Cardiac muscle cell (in vitro differentiated cells and primary cell): ENCODE measurements around the gene ANKRD52. TPM values are rescaled to one million over a fixed set of nuclear protein-coding genes. Genes with fewer than 3 reads are reported as not detected.

Experiments
- DNase-seq, 2 donors: peaks; one replicate each; pipeline versions ENCODE4 v3.0.0 to v3.0.0-alpha.2; 2010 to 2017; ENCODE audit warnings: low read depth in 1 of 2, low spot score in 1 of 2
- H3K27ac ChIP-seq: fragments of 200-600 bp; sonication (generic); 2 replicates; pipeline ENCODE4 v1.5.1; 2016
- H3K27me3 ChIP-seq: fragments of 200-600 bp; sonication (generic); 2 replicates; pipeline ENCODE4 v1.6.0; 2016; ENCODE audit warnings: control low read depth
- H3K36me3 ChIP-seq: fragments of 200-600 bp; sonication (generic); 2 replicates; pipeline ENCODE4 v1.5.1; 2016; ENCODE audit warnings: control low read depth
- H3K4me1 ChIP-seq: fragments of 200-600 bp; sonication (generic); 2 replicates; pipeline ENCODE4 v1.8.1; 2017; ENCODE audit warnings: low read depth, mild to moderate bottlenecking, mixed run types
- H3K4me3 ChIP-seq: fragments of 200-600 bp; sonication (generic); 2 replicates; pipeline ENCODE4 v1.5.1; 2016; ENCODE audit warnings: mild to moderate bottlenecking
- H3K9me3 ChIP-seq: fragments of 200-600 bp; sonication (generic); 2 replicates; pipeline ENCODE4 v1.5.1; 2017; ENCODE audit warnings: low read depth, mild to moderate bottlenecking, control low read depth
- polyA plus RNA-seq: library from polyadenylated mRNA; unstranded; fragments of >200 nt; fragmentation: Nextera tagmentation; extraction: Ambion mirVana; gene quantifications from 2 replicates; pipeline ENCODE4 v1.2.1, GENCODE V29; 2016
- total RNA-seq: library from RNA; depleted of rRNA; stranded (reverse); fragments of >200 nt; gene quantifications from 2 replicates; pipeline ENCODE4 v1.2.3, GENCODE V29; 2016
- TF ChIP-seq, protein P1 (sequence below): IDR thresholded peaks from 2 replicates; pipeline ENCODE4 v1.5.1; 2012; ENCODE audit warnings: low read depth, mild to moderate bottlenecking, low read length

The ANKRD52 gene
- total and polyA plus RNA-seq, 2 experiments from 2014 or later: 18.0 to 34.9 TPM

DNA sequence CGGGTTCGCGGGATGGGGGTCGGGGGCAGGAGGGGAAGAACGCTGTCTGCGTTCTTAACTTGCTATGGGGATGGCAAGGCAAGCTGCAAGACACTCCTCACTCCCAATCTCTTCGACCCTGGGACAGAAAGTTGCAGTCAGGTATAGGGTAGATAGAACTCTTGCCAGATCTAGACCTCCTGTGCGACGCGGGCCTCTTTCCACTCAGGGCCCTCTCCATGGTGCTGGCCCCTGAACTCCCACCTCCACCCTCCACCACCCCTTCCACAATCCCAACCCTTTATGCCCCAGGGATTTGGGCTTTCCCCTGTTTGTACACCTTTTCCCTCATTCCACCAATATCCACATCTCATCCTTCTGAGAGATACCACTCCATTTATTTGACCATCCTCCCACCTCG lies 33.2 kb downstream of the ANKRD52 start:
- H3K4me3 ChIP-seq: no peak overlapping the region

DNA sequence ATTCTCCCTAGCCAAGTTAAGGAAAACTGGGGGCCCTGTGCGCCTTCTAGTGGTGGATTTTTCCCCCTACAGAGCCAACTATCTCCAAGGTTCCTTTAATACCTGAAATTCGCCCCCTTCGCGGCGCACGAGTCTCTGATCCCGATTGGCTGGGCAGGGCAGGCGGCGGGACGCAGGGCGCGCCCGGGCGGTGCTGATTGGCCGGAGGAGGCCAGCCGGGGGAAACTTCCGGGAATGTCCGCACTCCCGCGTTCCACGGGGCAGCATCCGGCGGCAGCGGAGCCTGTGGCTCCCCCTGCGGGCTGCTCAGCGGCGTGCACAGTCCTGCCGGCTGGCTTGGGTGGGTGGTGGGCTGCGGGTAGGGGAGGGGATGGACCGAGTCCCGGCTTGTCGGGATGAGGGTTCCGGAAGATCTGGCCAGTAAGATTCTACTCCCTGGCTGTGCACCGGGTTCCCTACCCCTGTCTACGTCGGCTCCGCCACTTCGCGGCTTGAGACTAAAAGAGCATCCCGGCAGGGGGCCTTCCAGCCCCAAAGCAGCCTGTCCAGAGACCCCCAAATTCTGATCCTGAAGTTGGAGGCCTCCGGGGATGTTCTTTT lies 34.0 kb downstream of the ANKRD52 start, which contains the start of gene NABP2:
Gene NABP2 (plus strand): TSS at position 241 of the 600 bp plus-strand sequence. CDS start 515 bp downstream, outside the sequence.
- peak within 1 kb of the TSS; percentile 31 for H3K4me3 ChIP-seq
- no peaks in the 10 kb centered on the region for H3K27me3 ChIP-seq
- no peaks in the 10 kb centered on the region for H3K36me3 ChIP-seq
- peaks cover 12% of the 10 kb centered on the region for H3K4me1 ChIP-seq
- H3K27ac ChIP-seq: peak within 1 kb of the TSS; percentile 98
- DNase-seq: peak; percentile 98 to 99
- TF ChIP-seq, protein P1, sequence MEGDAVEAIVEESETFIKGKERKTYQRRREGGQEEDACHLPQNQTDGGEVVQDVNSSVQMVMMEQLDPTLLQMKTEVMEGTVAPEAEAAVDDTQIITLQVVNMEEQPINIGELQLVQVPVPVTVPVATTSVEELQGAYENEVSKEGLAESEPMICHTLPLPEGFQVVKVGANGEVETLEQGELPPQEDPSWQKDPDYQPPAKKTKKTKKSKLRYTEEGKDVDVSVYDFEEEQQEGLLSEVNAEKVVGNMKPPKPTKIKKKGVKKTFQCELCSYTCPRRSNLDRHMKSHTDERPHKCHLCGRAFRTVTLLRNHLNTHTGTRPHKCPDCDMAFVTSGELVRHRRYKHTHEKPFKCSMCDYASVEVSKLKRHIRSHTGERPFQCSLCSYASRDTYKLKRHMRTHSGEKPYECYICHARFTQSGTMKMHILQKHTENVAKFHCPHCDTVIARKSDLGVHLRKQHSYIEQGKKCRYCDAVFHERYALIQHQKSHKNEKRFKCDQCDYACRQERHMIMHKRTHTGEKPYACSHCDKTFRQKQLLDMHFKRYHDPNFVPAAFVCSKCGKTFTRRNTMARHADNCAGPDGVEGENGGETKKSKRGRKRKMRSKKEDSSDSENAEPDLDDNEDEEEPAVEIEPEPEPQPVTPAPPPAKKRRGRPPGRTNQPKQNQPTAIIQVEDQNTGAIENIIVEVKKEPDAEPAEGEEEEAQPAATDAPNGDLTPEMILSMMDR: peak; percentile 86
- H3K9me3 ChIP-seq: no peaks in the 10 kb centered on the region

More for the DNA sequence above, 33.2 kb downstream of the ANKRD52 start:
- peaks cover 11% of the 10 kb centered on the region for H3K4me1 ChIP-seq
- H3K27ac ChIP-seq: no peak overlapping the region
- DNase-seq: peak in 1 of 2 donors; percentile 45
- no peaks in the 10 kb centered on the region for H3K9me3 ChIP-seq
- H3K27me3 ChIP-seq: no peaks in the 10 kb centered on the region
- no peaks in the 10 kb centered on the region for H3K36me3 ChIP-seq
- TF ChIP-seq, protein P1: no peak

DNA sequence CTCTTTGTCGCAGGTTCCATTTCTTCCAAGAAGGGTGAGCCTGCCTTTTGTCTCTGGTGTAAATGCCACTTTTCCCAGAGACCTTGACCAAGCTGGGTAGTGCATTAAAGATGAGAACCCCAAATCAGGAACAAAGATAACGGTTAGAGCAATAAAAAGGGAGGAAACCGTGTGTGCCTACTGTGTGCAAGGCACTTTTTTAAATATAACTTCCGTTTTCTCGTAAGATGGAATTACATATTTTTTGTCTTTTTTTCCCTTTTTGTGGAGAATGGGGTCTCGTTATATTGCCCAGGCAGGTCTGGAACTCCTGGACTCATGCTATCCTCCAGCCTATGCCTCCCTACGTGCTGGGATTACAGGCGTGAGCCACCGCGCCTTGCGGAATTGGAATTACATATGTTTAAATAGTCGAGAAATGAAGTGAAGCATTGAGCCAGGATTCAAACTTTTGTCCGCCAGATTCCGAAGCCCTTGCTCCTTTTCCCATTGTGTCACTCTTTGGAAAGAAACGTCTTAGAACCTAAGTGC lies 34.5 kb downstream of the ANKRD52 start:
- H3K36me3 ChIP-seq: no peaks in the 10 kb centered on the region
- H3K4me1 ChIP-seq: peaks cover 12% of the 10 kb centered on the region
- H3K27ac ChIP-seq: peak overlapping the region; percentile 98
- no peaks in the 10 kb centered on the region for H3K9me3 ChIP-seq
- no peak overlapping the region for H3K4me3 ChIP-seq
- DNase-seq: no peak
- no peaks in the 10 kb centered on the region for H3K27me3 ChIP-seq
- TF ChIP-seq, protein P1: no peak

DNA sequence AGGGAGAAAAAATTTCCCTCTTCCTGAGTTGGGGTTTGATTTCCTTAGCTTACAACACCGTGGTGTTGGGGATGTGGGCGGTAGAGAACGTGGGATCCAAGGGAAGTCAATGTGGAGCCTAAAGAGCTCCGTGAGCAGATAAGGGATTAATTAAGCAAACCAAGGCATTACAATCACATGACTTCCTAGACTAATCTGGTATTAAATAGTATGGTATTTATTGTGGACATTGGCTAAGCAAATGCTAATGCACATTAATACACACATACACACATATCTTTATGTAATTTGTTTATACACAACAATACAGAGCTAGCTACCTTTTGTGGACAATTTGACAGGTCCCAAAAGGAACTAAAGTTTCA lies 35.7 kb downstream of the ANKRD52 start:
- Histone ChIP-seq H3K27me3 (no peaks in the 10 kb centered on the region), H3K4me1 (peaks cover 12% of the 10 kb centered on the region), H3K9me3 (no peaks in the 10 kb centered on the region), H3K4me3 (peak overlapping the region; percentile 69), H3K27ac (peak overlapping the region; percentile 98), H3K36me3 (no peaks in the 10 kb centered on the region)
- no peak for DNase-seq
- TF ChIP-seq, protein P1: no peak

DNA sequence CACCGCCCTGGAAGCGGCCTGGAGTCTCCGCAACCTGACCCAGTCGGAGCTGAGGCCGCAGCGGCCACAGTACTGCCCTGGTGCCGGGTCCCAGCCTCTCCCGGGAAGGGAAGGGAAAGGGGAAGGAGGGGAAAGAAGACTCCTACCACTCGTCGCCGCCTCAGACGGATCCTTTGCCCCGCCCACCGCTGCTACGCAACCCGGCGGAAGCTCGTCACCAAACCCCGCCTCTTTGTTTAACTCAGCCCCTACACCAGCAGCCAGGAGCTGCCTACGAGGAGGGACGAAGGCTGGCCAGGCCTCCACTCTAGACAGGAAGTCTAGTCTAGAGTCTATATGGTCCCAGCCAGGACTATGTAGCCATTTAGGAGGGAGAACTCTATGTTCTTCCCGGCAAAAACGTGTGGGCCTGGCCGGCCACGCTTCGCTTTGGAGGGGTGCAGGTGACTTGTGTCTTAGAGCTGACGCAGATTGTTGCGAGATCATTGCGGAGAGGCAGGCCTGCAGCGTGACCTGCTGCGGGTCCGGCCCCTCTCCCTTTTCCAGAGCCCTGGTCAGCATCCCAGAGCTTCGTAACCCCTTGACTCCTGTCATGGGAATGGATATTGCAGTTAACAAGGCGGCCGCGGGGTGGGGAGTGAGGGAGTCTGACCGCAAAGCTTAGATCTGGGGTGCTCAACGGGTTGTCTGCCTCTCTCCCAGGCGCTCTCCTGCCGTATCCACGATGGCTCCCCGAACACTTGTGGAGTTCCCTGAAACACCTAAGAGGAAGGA lies 36.2 kb downstream of the ANKRD52 start, which contains the start of gene RNF41:
Gene RNF41 (minus strand): TSS at position 166 of the 774 bp plus-strand sequence. CDS start 7,875 bp downstream, outside the sequence.
- TF ChIP-seq, protein P1: peak; percentile 10
- Histone ChIP-seq H3K4me1 (peaks cover 12% of the 10 kb centered on the region), H3K4me3 (peak within 1 kb of the TSS; percentile 69), H3K27me3 (no peaks in the 10 kb centered on the region), H3K36me3 (no peaks in the 10 kb centered on the region), H3K27ac (peak within 1 kb of the TSS; percentile 98), H3K9me3 (no peaks in the 10 kb centered on the region)
- peak; percentile 97 to 99 for DNase-seq
